Activated T-cell treated with anti-CD3 and anti-CD28 coated beads for 1 hour (primary cell): ENCODE results near the gene ITGB1BP1.

Experiments used
- DNase-seq: peaks from one replicate; pipeline ENCODE4 v3.0.0-alpha.2; 2020; ENCODE audit warnings: low read depth

Gene ITGB1BP1

DNA sequence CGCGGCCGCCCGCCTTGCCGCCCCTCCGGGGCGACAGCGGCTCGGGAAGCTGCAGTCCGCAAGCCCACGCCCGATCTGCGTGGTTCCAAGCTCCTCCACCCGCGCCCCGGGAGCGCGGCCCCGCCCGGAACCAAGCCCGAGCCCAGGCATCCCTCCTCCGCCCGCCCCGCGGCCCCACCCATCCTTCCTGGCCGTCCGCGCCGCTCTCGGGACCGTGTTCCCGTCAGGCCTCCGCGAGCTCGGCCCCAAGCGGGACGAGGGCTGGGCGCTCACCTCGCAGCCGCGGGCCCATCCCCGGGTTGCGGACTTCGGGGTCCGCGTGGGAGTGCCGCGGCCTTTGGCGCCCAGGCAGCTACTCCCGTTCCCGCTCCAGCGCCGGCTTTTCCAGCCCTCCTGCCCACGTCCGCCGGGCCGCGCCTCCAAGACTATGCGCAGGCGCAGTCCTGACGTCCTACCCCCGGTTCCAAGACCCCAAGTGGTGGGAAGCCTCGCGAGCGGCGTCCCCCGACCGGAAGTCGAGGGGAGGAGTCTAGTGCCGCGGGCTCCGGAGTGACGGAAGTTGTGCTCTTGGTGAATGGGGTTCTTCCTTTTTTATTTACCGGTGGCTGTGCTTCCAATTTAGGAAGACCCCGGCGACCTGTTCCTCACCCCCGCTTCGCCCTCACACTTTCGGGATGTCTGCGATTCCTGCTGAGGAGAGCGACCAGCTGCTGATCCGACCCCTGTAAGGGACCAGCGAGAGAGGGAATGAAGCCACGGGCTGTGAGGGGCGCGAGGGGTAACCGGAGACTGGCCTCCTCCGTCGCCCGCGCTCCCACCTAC, at the start of gene ITGB1BP1, which contains the start of gene CPSF3:
Gene ITGB1BP1, minus strand, starts transcription at position 429 of the 822 bp plus-strand sequence. CDS start 4,831 bp downstream, outside the sequence.
Gene CPSF3, plus strand, starts transcription at position 555 of the 822 bp plus-strand sequence. Its CDS starts 120 bp downstream, at position 675.
- peak; percentile 91 for DNase-seq

DNA sequence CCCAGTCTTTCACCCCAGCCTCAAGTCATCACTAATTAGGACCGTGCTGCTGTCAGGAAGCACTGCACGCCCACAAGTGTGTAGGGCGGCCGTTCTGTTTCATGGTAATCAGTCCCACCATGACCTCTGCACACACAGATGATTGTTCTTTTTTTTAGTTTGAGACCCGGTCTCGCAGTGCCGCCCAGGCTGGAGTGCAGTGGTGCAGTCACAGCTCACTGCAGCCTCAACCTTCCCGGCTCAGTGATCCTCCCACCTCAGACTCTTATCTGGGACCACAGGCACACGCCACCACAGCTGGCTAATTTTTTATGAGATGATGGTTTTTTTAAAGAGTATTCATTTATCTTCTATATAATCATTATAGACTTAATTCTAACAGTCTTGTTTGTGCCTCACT, 49.2 kb upstream of the ITGB1BP1 start:
- DNase-seq, result no peak

- no peak for DNase-seq
Measured at GRCh38 chr2:9471206-9471605, 47.9 kb upstream of the ITGB1BP1 start.

DNA sequence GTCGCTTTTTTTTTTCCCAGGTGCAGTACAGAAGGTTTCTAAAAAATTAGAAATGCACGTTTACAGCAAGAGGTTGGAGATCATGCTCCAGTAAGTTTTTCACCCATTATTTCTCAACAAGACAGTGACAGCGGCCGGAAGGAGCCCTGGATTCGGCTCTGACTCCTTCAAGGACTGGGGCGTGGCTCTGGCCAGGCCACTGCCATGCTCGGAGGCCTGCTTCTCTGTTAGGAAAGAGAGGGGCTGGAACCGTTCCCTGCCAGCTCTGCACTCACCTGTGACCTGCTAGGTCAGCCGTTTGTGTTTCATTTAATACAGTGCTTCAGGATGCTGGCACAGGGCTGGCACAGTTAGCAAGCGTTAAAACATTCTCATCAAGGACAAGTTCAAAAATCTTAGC, 44.4 kb upstream of the ITGB1BP1 start:
- DNase-seq, result no peak

DNA sequence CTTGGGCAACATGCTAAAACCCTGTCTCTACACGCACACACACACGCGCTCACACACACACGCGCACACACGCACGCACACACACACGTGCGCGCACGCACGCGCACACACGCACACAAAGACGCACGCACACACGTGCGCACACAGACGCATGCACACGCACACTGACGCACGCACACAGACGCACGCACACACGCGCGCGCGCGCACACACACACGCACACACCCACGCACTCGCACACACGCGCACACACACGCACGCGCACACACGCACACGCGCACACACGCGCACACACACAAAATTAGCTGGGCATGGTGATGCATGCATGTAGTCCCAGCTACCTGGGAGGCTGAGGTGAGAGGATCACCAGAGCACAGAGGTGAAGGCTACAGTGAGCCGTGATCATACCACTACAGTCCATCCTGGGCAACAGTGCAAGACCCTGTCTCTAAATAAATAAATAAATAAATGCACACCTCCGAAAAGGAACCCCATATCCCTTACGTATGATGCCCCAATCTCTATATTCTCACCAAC, 42.9 kb upstream of the ITGB1BP1 start:
- DNase-seq, result no peak

- DNase-seq, result no peak
Measured at GRCh38 chr2:9465170-9465569, 41.8 kb upstream of the ITGB1BP1 start.

- DNase-seq, result no peak
Measured at GRCh38 chr2:9463698-9464034, 40.3 kb upstream of the ITGB1BP1 start.

DNA sequence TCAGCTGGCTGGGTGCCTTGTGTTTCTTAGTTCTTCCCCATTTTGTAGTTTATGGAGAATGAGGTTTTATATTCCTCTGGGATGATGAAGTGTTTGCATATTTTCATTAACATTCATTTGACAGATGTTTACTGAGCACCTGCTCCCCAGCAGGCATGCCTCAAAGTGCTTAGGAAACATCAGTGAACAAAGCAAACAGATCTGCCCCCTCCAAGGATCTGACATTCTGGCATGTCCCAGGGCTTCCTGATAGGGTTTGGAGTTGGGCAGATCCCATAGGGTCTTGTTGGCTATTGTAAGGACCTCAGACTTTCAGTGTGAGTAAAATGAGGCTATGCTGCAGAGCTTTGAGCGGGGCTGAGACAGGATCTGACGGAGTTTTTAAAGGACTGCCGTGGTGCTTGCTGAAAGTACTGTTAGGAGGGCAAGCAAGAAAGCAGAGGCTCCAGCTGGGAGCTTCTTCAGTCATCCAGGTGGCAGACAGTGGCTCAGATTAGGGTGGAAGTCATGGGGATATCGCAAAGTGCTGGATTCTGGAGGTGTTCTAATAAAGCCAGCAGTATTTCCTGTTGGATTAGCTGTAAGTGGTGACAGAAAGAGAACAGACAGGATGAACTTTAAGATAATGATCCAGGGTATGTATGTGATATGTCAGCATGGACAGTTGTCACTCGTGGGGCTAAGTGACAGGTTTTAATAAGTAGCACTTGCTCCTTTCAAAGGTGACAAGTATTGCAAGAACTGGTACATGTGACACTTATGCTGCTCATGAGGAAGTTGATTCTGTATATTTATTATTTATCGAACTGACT, 39.8 kb upstream of the ITGB1BP1 start:
- no peak for DNase-seq

DNA sequence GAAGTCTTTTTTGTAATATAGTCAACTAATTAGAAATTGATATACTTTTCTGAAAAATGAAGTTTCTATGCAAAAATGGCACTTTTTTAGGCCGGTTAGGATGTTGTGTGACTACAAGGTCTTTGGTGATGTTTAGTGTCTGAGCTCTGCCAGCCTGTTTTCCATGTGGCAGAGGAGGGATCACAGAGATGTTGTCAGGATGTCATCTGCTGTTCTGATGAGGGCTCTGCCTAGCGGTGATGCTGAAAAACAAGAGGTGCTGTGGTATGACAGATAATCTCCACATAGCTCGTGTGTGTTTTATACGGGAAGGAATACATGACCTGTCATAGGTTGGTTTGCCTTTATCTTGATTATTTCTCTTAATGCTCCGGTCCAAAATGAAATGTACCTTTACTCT, 39.0 kb upstream of the ITGB1BP1 start:
- DNase-seq, result no peak

DNA sequence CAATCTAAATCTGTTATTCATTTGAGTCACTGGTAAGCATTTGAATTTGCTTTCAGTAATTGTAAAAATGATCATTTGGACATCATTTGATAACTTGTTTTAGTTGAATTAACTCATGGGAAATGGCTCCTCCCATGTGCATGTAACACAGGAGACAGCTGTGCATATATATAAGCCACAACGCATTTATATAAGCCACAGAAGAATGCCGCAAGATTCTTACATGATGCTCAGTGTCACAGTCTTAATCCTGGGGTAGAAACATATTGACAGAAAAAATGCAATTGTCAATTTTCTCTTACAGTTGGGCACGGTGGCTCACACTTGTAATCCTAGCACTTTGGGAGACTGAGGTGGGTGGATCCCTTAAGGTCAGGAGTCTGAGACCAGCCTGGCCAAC, 37.8 kb upstream of the ITGB1BP1 start:
- no peak for DNase-seq

DNA sequence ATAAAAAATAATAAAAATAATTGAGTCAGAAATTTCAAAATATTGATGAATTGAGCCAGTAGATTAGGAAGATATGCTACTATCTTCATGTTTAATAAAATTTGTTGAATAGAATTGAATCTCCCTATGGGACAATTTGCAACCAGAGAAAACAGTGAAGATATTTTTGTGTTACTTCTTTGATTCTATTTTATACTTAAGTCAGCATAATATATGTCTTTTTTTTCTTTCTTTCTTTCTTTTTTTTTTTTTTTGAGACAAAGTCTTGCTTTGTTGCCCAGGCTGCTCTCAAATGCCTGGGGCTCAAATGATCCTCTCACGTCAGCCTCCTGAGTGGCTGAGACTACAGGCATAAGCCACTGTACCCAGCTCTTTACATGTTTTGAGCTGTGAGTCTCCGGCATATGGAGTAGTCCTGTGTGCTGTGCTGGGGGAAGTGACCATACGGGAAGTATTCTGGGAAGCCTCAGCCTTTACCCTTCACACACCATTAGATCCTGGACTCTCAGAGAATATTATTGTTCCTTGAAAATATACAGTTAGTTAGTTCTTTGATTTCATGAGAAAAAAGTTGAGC, 37.2 kb upstream of the ITGB1BP1 start:
- DNase-seq, result no peak

DNA sequence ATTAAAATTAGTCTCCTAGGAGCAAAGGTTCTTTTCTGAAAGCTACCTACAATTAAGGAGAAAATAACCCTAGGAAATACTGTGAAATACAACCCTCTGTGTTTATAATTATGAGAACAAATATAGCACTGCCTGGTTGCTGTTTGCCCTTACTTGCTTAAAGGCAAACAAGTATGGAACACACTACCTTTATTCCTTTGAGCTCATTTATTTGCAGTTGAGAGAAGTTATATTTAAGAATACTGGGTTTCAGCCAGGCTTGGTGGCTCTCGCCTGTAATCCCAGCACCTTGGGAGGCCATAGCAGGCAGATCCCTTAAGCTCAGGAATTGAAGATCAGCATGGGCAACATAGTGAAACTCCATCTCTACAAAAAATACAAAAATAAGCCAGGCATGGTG, 27.9 kb upstream of the ITGB1BP1 start:
- DNase-seq, result no peak

DNA sequence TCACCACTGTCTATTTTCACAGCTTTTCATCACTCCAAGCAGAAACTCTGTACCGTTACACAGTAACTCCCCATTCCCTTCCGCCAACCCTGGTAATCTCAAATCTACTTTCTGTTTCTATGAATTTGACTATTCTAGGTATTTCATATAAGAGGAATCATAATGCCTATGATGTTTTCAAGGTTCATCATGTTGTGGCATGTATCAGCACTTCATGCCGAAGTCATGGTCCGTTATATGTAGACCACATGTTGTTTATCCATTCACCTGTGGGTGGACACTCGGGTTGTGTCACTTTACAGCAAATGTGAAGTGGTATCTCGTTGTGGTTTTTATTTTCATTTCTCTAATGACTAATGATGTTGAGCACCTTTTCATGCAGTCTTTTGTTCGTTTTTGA, 21.8 kb upstream of the ITGB1BP1 start:
- no peak for DNase-seq

- DNase-seq, result no peak
Measured at GRCh38 chr2:9443526-9443925, 20.2 kb upstream of the ITGB1BP1 start.

DNA sequence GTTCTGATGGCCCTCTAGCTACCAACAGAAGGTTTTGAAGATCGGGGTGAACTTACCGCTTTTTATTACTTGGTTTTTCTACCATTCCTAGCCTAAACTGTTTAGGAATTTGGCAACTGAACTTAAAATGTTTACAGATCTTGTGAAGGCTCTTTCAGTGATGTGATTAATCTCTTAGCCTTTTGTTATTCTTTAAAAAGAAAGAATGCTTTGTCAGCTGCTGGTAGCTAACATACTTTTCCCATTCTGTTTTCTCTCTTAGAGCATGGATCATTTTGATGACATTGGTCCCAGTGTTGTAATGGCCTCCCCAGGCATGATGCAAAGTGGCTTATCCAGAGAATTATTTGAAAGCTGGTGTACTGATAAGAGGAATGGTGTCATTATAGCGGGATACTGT, 18.2 kb upstream of the ITGB1BP1 start:
- no peak for DNase-seq

- no peak for DNase-seq
Measured at GRCh38 chr2:9440058-9440727, 16.9 kb upstream of the ITGB1BP1 start.

GRCh38 chr2:9439536-9439935, 16.2 kb upstream of the ITGB1BP1 start:
- no peak for DNase-seq

GRCh38 chr2:9434489-9434888, 11.2 kb upstream of the ITGB1BP1 start:
- DNase-seq, result no peak

GRCh38 chr2:9430316-9431293, 7.3 kb upstream of the ITGB1BP1 start:
- DNase-seq, result no peak

DNA sequence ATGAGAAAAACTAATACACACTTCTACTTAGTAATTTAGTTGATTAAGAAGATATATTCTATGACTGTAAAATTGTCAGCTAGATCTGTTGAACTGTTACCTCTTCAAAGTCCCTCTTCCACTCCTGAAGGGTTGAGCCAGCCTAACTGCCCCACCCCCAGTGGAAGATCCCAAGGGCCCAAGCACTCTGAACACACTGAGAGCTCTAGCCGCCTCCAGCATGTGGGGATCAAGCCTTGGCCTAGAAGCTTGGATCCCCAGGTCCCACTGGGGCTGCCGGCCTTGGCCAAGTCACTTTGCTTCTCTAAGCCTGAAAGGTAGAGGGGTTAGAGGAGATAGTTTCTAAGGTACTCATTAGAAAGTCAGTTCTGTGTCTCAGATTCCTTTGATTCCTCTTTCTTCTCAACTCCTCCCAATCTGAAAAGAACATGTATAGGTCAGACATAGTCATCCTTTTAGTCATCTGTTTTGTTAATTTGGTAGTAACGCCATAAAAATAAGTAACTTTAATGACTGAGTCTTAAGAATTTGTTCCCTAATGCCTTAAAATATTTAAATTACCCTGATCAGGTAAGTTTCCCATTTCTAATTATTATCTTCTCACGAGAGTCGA, 5.7 kb upstream of the ITGB1BP1 start:
- no peak for DNase-seq
